ENCODE results near the gene SEC24B.

GRCh38 chr4:109554971-109555370 is 121.4 kb downstream of the SEC24B start:
- no peak for TF ChIP-seq EZH2 (IDR thresholded peaks at IDR 0.05; ENCODE audit: borderline replicate concordance, low read depth, low read length, poor library complexity, severe bottlenecking)
- TF ChIP-seq CTCF (conservative IDR thresholded peaks at IDR 0.05; ENCODE audit: low read depth, low read length), result no peak
